HG02642 (cell line): ENCODE results near the gene SORBS2.

Source experiments
- ATAC-seq: cut with Tn5 transposase; IDR thresholded peaks from one replicate; pipeline ENCODE4 v1.9.1; 2021; ENCODE audit warnings: mild to moderate bottlenecking; ENCODE audit not compliant: unreplicated experiment, poor library complexity

The SORBS2 gene

DNA sequence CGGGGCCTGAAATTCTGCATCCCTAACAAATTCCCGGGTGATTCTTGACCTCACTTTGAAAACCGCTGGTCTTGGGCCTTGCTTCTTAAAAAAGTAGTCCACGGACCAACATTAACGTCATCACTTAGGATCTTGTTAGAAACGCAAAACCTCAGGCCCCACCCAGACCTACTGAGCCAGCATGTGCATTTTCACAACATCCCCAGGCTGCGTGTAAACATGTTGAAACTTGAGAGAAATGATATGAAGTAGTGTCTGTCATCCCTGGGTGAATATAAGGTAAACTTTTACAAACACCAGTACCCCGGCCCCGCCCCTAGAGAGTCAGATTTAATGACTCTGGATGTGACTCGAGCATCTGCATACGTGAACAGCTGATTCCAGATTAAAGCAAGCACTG, 33.7 kb downstream of the SORBS2 start:
- no peak for ATAC-seq

DNA sequence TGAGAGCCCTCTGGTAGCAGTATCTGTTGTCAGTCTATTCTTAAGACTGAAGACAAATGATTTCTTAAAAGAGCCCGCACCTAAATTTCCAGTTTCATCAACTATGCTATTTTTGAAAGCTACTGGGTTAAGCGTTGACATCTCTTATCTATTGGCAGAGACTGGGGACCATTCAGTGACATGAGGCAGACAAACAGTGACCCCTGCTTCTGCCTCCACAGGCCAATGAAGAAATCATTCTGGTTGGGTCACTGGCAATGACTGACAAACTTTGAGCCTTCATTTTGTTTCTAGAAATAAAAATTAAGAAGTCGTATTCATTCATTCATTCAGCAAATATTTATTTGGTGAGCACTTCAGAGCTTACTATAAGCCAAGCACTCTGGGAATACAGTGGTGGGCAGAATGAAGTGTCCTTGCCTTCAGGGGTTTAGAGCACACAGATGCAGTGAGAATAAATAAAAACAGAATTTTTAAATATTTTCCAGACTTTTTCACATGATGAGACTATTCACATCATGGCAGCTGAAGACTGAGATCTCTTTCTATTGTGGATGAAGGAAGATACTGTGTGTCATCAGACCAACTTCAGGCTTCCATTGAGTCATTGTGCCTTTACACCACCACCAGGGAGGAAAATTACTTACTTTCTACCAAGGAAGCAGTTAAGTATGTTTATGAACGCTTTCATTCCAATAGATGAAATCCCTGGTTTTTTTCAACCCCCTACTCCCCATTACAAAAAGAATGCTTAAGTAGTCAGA, 36.0 kb downstream of the SORBS2 start:
- no peak for ATAC-seq

DNA sequence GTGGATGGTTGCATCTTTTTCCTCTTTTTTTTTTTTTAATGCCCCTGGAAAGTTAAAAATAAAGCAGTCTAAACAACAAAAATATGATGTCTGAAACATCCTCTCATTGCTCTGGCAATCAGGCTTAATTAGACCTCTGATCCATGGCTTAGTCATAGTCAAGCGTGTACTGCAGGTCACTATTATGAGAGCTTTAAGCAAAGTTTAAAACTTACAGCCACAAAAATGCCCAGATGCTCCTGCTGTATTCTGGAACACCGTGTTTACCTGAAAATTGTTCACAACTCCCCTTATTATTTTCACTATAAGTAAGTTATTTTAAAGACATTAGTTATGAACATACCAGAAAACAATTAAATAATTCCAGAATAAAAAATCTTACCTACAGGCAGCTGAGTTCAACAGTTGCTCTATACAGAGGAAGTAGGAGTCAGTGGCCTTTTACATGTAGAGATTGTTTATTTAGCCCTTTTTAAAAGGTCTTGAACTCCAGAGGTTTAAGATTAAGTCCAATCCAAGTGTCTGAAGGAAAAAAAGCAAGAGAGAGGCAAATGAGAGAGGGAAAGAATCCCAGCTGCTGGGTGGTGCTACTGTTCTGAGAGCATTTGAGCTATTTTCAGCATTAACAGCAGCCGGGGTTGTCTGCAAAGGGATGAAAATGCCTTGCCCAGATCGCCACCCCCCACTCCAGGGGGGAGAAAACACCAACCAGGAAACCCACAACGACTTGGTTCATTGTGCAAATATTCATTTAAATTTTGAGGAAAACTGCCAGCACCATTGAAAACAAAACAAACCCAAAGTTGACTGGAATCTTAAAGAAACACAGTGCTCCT, 36.9 kb downstream of the SORBS2 start:
- no peak for ATAC-seq

DNA sequence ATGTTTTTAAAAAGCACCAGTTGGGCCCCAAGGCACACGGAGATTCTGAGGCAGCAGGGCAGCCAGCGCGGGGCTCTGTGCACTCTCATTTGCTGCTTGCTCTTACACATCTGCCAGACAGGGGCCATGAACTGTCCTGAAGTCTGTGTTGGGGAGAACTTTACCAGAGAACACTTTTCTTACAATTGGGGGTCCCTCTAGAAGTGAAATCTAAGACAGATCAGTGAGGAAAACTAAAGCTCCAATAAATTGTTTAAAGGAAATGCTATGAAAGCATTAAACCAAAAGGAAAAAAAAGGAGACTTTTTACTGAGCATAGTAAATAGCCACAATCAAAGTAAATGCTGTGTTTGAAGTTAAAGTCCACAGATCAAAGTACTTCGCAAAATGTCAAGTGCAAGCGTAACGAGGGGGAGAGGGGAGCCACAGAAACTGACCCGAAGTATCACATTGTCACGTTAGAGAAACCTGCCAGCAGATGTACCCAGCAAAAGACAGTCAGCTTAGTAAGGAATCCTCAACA, 37.8 kb downstream of the SORBS2 start:
- ATAC-seq = no peak

DNA sequence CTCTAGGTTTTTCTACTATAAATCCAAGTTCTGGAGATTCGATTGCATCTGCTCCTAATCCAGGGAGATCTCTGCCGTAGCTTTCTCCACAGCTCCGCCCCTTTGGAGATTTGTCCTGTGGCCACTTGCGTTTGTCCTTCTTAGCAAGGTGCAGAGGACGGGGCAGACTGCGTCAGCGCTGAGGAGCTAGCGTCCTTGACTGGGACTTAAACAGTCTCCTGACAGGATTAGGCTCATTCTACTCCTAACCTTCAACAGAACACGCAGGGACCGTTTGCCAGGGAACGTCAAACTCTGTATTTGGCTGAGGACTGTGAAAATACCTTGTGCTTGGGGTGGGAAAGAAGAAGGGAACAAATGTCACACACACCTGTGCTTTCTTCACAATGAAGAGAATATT, 38.6 kb downstream of the SORBS2 start:
- no peak for ATAC-seq

DNA sequence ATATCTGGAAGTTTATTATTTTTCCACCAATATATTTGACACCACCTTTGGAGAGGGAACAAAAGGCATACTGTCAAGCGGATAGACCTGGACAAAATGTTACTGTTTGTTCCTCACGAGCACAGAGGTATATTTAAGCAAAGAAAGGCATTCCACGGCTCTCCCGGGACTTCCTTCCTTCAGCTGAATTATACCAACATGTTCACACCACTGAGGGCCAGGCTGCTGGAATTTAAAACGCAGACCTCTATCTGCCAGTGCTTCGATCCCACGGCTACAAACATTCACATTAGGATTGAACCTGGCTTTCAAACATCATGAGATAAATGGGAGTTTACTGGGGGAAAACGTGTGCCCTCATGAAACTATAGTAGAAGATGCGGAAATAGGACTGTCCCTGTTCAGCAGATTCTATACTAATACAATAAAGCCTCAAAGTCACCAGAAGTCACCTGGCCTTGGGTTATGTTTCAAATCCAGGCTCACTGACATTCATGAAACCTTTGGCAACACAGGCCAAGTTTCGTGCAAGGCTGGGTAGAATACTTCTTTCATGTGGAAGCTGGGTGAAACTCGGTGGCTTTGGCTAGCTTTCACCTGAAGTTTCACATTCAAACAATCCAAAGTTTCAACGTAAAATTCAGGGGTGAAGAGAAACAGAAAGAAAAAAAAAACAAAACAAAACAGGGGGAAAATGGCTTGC, 39.5 kb downstream of the SORBS2 start:
- no peak for ATAC-seq

DNA sequence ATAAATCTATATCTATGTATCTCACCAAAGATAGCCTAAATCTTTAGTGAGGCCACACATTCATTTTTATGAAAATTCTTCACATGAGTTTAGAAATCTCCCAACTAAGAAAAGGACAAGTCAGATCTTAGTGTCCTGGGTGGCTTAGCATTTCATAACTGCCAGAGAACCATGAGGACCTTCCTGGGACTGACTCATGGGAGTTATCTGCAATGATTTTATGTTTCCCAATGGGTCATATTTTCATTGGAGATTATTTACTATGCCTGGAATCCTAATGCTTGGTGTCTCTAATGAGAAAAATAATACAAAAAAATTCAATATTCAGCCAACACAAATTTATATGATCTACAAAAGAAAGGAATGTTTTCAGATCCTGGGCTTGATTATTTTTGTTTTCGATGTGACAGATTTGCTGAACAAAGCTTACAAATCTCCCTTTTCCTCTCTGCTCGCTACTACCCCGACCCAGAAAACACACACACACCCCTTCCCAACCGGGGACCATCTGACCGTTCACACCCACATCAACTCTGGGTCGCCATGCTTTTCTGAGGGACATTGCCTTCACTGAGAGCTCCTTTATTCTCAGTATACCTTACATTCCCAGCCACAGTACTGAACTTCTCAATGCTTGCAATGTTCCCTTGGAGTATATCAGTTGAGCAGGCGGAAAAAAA, 40.1 kb downstream of the SORBS2 start:
- ATAC-seq = no peak

DNA sequence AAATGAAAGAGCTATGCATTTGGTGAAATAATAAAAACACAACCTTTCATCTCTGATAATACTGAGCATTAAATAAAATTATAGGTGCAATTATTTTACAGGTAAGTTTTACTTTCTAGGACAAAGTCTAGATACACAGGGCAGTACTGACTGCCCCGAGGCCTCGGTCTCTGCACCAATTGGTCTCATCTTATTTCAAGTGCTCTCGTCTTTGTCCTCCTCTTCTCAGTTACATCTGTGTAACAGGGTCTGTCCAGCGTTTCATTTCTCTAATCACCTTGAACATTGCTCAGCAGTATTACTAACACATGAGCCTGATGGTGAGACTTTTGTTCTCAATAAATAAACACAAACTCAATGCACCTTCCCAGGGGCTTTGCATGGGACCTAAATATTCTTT, 44.5 kb downstream of the SORBS2 start:
- no peak for ATAC-seq

DNA sequence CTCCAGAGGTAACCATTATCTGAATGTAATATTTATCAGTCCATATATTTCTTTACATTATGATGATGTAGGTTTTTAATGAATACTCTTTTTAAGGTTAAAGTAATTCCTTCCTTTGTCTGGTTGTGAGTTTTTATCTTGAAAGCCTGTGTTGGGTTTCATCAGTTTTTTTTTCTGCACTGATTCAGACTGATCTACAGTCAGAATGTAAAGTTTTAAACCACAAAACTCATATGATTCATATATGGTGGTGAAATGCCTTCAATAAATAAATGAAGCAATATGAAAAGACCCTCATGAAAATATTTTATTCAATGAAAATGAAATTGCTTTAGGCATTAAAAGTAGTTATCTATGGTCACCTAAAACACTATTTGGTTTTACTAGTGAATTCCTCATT, 47.1 kb downstream of the SORBS2 start:
- ATAC-seq = no peak

DNA sequence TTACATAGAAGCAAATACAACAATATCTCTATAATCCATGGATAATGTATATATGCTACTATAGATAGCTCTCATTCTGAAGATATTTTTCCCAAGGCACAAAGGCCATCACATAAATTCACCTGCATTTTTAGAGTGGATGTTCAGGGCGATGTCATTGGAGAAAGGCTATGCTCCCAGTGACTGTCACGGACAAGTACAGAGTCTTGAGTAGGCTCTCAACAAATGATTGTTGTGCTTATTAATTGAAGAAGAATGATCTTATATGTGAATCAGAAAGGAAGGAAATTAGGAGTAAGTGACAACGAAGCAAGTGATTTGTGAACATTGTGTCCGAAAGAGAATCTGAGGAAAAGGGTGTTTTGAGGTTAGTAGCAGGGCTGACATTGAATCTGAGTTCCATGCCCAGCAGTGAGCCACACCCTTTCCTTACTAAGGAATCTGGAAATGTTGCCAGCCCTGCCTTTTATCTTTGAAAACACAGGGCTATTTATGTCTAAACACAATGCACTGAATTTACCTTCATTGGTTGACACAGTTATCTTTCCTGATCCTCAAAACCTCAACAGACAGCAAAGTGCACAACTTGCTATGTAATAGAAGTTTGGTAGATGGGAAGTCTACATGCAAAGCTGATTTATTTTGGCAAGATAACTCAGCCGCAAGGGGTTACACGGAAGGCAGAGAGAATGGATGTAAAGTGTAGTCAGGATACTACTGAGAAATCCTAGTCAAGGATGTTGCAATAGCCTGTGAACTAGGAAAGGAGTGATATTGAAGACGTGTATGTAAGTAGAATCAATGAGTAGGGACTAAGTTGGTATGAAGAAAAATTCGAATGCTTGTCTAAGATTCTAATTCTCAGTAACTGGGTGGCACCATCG, 50.4 kb downstream of the SORBS2 start:
- ATAC-seq = no peak

DNA sequence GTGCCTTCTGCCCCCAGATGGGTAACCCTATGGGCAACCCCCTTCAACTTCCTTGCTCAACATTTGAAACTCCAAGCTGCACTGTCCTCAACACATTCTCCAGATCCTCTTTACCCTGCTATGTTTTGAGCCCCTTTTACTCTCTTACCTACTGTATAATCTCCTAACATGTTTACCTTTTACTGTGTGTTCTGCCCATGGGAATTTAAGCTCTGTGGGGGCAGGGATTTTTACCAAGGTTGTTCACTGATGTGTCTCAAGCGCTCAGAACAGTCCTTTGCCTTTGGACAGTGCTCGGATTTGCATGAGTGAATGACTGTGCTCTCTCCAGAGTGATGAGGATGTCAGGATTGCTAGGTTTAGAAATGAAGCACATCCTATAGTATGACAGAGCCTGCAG, 53.2 kb downstream of the SORBS2 start:
- no peak for ATAC-seq

DNA sequence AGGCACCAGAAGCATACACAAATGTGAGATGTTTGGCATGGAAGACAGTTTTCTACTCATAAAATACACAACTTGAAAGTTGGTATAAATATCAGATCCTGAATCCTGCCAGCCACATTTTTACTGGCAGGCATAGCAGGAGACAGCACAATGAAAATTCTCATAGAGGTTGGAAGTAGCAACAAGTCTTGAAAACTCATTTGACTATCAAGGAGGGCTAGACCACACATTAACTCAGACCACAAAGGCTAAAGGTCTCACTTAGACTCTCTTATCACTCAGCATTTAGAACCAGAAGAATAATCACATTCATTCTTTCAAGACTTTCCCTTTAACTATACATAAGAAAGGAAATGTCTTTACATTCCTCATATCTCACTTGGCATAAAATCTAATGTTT, 56.5 kb downstream of the SORBS2 start:
- no peak for ATAC-seq

DNA sequence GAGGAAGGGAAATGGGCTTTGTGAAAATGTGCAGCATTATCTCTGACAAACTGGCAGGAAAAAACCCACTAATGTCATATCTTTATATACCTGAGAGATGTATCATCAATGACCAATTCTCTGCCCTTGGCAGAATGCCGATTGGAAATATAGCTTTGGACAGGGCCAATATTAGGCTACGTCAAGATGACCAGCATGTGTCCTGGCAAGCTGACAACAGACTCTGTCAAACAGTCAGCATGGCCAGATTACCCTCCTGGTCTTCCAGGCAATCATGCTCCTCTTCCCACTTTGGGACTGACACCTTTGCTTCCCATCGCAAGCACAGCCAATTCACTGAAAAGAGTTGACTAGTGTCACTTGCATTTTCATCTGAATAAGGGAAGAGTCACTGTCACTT, 57.0 kb downstream of the SORBS2 start:
- no peak for ATAC-seq

DNA sequence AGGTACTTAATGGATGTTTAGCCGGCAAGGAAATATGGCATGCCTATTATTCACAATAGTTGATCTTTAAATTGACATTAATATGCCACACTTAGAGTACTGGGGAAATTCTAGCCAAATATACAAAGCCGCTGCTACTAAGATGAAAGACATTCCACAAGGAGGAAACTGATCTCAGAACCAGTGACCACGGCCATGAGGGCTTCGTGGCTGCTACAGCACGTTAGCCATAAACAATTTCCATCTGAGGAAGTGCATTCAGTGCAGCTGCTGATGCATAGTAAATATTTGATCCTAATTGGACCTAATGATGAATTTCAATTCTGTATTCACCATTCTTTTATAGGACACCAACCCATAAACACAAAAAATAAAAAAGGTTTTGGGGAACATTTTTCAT, 59.1 kb downstream of the SORBS2 start:
- no peak for ATAC-seq

DNA sequence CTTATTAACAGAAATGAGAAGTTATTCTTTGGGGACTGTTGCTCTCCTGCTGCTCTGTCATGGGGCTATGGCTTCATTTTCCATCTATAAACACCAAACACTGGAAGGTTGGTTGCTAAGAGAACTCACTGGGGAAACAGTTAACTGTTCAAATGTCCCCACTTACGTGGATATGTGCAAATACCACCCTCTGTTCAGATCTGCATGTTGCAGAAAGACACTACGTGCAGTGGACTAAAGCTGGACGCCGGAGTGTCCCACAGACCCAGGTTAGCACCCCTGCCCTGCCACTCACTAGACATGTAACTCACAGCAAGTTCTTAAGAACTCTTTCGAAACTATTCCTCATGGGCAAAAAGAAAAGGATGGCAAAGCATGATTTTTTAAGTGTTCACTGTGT, 62.1 kb downstream of the SORBS2 start:
- ATAC-seq = no peak

DNA sequence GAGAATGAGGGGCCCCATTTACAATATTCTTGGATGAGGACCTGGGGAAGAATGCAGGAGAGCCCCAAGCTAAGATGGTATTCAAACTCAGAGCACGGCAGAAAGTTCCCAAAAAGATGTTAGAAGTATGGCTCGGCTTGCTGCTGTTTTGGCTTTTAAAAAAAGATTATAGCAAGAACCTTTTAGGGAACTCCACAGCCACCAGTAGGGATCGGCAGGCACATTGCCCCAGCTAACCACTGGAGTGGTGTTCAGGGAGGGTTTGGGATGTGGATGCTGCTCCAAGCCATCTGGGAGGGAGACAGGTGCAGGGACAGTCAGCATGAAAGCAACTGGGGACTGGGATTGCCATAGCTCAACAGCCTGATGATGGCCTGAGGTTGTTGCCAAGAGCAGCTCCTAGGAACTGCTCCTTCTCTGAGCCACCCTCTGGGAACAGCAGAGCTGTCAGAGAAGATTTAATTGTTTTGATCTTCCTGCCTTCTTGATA, 63.0 kb downstream of the SORBS2 start:
- no peak for ATAC-seq

DNA sequence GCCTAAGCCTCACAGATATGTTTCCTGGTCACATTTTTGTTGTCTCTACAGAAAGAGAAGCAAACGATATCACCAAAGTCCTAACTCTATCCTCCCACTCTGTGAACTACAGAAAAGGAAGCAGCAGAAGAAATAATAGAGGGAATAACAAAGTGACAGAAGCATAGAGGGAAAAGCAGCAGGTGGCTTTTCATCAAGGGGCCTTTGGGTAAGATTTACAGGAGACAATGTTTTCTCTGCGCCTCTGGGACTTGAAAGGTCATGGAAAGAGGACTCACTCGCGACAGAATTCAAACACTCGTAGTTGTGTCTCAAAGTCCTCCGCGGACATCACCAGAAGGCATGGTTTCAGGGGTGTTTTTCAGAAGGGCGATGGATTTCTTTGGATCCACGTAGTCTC, 66.1 kb downstream of the SORBS2 start:
- ATAC-seq = no peak

DNA sequence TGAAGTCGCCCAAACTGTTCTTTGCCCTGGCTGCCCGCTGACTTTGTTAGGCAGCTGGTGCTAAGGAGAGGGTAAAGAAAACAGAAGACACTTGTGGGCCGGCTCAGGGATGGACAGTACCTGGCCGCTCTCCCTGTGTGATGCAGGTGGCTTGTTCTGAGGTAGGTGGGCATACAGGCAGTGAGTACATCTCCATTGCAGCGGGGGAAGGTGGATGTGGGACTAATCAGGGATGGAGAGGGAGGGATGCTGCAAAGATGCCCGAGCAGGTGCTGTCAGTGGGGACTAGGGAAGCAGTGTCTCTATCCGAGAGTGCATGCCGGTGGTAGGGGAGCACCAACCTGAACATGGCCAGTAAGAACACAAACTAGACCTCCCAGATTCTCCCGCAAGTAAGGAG, 67.0 kb downstream of the SORBS2 start:
- ATAC-seq = no peak

DNA sequence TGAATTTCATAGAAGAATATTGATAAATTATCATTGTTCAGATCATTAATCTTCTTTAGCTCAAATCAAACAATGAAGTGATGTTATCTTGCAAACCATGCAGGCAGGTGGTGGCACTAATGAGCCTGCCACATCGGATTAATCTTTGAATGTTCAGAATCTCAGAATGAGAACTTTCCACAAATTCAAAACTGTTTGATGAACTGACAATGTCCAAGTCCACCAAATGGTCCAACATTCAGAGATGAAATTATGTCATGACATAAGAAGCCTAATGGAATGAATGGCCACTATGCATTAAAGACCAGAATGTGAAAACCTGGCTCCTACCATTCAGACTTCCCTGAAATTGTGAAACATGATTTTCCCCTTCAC, 67.5 kb downstream of the SORBS2 start:
- no peak for ATAC-seq
